ENCODE data around the gene HIPK2.

HIPK2 gene

DNA sequence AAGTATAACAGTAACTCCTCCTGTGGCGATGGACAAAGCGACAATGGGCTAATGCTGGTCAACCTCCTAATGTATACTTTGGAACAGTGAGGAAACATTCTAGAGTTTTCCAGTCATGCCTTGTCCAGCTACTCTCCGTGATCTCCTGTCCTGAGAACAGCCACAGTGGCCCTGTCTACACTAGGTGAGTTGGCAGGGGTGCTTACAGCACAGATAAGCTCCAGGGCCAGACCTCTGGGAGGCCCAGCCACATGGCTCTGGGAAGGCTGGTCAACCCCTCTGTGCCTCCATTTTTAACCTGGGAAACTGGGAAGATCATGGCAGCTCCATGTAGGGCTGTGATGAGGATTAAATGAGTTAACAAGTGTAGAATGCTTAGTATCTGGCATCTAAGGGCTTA, 197.4 kb downstream of the HIPK2 start:
- no peak for DNase-seq

DNA sequence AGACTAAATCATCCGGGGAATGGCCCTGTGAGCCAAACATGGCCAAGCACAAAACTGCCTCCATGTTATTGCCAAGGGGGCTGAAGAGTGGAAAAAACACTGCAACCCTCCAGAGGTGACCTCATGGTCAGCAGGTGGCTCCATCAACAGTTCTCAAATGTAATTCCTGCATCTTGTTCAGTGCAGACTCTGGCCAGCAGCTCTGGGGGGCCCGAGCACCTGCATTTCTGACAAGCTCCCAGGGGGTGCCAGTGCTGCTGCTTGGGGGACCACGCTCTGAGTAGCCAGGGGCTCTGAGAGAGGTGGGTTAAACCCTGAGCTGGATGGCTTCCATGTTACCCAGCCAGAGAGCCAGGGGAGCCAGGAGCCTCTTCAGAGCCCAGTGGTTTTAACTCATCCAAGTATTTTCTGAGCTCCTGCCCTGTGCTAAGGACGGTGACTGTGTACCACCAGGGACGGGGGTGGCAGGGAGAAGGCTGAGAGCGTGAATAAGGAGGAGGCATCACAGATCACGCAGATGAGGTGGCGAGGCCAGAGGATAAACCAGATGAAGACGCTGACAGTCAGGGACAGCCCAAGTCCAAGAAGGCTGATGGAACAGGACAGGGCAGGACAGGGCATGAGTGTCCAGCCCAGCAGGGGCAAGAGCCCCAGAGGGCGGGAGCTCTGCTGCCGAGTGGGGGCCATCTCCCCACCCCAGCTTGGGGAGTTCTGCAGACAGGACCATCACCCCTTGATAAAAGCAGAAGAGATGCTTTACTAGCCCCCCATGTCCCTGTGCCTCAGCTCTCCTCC, 201.4 kb downstream of the HIPK2 start:
- DNase-seq: no peak

DNA sequence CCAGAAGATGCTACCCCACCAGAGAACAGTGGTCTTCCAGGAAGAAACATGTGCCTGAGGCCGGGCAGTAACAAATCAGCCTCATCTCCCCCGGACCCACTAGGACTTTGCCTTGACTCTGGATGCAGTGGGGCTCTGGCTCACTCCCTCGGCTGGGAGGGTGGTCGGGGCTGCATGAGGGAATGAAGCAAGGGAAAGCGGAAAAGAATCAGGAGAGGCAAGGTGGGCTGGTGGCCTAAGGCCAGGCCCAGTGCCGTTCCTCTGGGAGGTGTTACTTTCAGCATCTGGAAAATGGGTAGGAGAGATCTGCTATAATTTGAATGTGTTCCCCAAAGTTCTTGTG, 202.5 kb downstream of the HIPK2 start:
- DNase-seq: no peak

DNA sequence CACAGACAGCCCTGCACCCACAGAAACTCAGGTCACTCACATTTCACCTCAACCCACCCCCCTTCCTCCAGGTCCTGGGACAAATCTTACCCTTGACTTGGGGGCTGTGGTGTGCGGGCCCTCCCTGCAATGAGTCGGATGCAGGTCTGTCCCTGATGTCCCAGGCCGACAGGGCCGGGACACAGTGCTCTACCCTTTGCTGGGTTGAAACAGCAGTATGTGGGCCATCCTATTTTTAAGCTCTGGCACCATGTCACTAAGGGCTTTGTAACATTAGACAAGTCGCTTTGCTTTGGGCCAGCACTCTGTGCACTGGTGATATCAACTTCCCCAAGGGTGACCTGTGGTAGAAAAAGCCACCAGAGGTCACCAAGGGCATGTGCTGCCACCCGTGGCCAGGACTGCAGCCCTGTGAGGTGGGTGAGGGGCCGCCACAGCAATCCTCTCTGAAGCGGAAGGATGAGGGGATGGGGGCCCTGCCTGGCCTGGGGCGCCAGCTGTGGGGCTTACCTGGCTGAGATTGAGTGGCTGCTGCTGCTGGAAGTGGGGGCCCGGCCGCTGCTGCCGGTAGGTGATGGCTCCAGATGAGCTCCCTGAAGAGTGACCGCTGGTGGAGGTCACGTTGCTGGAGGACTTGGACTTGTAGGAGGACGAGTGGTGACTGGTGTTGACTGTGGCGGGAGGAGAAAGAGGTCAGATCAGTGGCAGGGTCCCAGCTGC, 203.0 kb downstream of the HIPK2 start:
- no peak for DNase-seq

DNA sequence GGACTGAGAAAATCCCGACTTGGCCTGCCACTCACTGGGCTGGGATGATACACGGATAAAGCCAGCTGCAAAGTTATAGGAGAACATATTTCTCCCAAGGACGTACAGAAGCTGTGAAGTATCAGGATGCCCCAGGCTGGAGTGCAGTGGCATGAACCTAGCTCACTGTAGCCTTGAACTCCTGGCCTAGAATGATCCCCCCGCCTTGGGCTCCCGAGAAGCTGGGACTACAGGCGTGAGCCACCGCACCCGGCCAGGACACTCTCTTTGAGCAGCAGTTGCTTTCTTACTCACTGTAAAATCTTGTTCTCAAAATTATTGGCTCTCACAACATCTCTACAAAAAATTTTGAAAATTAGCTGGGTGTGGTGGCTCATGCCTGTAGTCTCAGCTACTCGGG, 203.9 kb downstream of the HIPK2 start:
- DNase-seq: no peak

DNA sequence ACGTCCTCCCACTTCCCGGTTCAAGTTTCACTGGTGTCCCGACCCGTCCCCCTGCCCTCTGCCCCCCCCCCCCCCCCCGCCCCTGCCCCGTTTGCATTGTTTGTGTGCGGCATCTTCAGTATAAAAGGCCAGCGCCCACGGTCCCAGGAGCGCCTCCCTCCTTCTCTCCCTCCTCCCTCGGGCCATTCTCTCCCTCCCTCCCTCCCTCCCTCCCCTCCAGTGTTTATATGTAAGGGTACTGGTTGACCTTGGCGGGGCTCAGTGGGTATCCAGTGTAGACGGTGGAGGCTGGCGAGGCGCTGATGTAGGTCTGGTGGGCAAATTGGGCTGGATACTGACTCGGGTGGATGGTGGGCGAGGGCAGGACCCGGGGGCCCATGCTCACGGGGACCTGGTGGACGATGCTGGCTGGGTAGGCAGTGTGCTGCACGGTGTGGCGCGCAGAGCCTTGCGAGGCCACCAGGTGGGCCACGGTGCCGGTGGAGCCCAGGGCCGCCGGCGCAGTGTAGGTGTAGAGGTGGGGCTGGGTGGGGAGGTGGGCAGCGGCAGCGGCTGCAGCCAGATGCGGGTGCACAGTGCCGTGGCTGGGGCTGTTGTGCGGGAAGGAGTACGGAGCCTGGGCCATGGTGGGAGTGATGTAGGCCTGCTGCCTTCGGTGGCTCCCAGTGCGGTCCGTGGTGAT, 205.0 kb downstream of the HIPK2 start:
- DNase-seq: no peak

DNA sequence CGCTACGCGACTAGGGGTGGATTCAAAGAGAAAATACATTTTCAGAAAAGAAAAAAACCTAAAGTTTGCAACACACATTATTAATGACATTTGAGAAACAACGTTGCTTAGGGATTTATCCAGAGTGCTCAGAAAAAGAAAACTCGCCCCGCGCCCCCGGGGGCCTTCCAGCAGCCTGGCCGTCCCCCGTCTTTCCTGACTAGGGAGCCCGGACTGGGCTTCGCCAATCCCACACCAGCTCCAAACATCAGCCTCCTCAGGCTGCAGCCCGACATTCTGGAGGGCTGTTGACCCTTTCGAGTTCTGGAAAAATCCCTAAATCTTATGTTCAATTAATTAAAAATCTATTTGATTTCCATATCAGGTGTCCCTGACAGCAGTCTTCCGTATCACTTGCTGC, 205.7 kb downstream of the HIPK2 start:
- DNase-seq: no peak

DNA sequence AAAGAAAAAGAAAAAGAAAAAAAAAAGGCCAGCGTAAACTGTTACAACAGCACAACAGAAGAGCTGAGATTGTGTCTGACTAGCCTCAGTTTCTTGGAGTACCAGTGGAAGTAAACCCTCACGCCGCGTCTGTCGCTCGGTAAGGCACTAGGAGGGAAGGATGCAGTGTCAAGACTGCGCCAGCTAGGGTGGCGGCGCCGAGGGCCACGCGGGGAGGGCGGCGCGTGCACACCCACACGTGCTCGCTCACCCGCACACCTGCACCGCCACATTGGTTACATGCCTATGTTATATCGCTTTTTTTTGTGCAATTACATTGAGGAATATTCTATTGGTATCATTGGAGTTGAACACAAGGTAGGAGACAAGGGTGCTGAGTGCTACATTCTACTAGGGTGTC, 206.1 kb downstream of the HIPK2 start:
- no peak for DNase-seq

DNA sequence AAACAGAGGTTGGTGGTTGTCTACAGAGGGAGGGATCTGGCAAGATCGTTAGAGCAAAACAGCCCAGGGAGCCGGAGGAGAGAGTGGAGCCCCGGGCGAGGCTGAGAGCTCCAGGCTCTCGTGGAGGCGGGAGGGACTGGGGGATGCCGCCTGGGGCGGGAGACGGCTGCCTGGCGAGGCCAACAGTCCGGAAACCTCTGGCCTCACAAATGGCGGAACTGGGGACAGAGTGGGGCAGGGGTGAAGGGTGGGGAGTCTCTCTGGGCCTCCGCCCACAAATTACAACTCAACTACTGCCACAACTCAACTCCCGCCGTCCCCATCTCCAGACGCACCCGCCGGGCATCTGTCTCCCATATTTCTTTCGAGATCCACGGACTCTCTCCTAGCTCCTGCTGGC, 206.6 kb downstream of the HIPK2 start:
- no peak for DNase-seq

DNA sequence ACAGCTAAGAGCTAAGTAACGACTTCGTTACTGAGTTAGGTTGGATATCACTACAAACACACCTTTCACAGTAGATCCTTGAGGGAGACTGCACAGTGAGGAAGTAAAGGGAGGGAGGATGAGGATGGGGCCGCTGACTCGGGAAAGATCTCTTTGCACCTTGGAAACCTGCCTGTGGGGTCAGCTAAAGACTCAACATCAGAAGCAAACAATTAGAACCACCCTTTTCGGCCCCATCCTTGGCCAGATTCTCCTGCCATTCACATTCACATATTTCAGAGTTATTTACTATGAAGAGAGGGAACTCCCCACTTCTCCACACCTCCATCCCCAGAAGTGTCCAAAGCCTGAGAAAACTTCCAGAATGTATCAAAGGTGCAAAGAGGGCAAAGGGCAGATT, 207.2 kb downstream of the HIPK2 start:
- DNase-seq: no peak

DNA sequence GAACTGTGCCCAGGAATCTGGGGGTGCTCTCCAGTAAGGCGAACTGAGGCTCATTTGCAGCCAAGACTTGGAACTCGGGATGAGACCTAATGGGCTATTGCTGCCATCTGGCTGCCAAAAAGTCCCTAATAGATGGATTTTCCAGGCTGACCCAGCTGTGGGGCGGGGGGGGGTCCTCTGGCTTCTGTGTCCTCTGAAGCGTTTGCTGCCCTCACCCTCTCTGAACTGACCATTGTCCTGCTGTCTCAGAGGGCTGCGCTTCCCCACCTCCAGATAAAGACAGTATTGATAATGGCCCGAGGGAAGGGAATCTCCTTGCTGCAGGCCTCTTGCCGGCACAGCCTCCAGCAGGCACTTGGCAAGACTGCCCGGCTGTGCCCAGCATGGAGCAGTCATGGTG, 207.7 kb downstream of the HIPK2 start:
- DNase-seq: no peak

DNA sequence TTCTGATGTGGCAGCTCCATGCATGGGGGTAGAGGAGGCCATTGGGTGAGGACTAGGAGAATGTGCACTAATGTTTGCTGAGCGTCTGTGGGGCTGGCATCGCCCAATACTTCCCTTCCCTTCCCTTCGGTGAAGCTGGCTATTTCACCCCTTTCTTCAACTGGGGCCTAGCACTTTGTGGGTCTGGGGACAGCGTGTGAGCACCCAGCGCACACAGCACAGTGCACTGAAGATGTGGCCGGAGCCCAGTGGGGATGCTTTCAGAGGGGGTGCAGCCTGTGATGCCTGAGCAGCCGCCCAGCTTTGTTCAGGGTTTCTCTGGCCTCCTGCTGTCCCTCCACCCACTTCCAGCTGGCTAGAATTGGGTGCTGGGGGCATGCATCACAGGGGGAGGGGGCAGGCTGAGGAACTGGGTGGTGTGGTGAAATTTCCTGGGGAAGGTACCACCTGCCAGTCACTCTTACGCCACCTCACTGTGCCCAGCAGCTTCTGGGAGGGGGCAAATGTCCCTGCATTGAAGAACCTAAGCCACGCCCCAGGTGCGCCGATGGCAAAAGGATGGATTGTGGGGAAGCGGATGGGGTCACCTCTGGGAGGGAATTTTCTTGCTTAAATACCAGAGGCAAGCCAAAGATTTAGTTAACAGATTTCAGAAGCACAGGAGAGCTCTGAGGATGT, 208.8 kb downstream of the HIPK2 start:
- no peak for DNase-seq

DNA sequence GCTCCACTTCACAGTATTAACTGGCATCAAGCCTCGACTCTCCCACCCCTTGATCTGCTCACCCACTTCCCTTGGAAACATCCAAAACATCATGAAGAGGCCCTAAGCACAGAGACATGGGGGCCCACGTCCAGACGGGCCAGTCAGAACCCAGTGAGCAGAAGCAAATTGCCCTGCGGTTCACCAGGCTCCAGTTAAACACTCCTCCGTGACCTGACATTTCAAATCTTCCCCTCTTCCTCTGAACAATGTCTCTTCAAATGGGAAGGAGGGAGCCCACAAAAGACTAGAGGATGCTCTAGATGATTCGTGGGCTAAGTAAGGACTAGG, 209.5 kb downstream of the HIPK2 start:
- no peak for DNase-seq

DNA sequence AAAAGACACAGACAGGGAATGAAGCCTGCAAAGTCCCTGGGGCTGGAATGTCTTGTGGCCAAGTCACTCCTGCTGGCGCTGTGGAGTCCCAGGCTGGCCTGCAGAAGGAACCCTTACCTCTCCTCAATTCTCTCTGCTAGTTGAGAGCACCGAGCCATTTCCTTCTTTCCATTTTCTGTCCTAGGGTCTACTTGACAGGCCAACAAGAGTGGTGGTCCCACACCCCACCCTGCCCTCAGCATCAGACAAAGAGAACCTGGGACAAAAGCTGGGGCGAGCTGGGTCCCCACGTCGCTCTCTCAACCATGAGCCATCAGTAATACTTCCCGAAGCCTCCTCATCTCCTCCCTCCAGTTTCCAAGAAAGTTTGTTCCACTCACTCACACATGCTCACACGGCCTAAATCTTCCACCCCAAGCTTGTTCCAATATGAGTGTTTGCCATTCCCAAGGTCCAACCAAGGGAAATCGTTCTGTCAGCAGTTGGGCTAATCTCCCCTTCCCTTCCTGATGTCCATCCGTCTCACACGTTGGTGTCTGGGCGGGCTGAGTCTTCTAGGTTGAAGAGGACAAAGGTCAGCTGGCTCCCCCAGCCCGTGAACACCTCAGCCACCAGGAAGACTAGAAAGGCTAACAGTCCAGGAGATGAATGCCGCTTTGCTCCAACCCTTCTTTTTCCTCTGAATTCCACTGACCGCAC, 210.0 kb downstream of the HIPK2 start:
- DNase-seq: no peak

DNA sequence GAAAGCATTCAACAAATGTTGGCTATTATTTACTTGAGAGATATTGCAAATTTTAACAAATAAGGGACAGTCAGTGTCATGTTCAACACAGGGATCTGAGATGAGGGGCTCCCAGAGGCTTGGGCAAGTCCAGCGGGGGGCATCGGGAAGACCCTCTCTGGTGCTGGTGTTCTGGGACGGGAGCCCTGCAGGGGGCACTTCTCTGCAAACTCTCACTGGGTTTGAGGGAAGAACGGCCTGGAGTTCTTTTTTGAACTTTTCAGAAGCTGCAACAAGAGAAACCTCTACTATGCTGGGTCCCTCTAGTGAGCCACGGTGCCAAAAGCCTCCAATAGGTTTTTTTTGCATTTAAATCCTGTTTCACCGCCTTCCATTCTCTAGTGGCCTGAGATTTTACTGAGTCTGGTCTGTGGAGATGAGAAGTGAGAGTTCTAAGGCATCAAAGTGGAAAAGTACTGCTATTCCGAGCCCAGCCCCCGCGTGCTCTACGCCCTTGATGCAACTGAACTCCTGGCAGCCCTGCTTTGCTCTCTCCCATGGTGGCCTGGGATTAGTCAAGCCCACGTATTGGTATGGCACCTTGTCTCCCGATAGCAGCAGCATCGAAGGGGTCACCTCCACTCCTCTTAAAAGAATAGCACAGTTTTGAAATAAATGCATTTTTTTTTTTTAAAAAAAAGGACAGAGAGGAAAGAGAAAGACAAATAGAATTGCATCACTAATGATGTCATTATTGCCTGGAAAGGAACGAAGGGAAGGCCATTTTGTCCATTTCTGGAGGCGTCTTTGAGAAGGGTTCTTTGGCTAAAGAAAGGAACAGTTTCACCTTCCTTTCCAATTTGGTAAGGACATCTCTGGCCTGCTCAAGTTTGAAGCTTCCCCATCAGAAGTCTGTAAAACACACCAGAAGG, 210.8 kb downstream of the HIPK2 start:
- no peak for DNase-seq

DNA sequence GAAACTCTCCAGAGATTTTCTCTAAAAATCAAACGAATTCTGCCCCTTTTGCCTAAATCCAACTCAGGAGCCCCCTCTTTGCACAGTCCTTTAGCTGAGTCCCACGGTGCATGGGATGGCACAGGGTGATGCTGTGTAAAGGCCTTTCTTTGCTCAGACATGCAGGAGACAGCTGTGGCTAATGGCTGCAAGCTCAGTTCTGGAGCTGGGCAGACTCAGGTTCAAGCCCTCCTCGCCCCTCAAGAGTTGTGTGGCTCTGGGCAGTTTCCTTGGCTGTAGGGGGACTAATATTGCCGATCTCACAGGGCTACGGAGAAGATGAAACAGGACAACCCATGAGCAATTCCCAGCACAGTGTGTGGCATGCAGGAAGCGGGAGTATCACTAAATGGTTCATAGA, 211.7 kb downstream of the HIPK2 start:
- DNase-seq: no peak

DNA sequence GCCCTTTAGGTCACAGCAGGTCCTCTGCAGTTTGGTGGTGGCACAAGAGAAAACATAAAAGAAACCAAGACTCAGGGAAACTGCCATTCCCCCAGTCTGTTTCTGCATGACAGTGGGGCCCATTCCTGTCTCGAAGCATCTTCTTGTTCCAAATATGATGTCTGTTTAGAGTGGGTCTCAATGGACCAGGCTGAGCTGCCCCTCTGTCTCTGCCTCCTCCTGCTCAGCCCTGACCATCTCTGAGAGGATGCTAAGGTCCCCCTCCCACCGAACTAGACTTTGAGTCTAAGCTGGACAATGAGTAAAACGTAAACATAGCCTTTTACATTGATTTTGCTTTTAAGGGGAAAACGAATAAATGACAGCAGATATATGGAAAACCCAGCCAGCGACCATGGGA, 213.9 kb downstream of the HIPK2 start:
- no peak for DNase-seq

DNA sequence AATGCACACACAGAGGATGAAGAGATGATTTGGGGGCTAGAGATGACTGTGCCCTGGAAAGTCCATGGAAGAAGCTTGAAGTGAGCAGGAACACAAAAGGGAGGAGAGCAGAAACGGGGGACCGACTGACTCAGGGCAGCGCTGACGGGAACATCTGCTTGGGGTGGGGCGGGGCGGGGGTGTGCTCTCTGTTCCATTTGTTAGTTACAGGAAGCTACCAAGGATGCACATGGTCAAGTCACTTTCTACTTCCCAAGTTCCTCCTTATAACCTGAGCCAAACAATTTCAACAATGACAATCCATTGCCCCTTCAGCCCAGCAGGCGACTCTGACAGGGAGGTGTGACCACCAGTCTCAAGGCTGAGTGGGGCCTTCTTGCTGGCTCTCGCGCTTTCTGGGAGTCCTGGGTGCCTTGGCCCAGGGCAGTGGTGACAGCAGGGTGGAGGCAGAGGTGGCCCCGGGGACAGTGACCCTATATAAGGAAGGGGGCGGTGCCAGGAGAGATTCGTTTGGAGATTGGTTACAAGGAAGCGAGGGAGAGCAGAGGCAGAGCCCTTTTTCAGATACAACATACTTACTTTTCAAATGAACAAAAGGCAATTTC, 214.7 kb downstream of the HIPK2 start:
- no peak for DNase-seq

DNA sequence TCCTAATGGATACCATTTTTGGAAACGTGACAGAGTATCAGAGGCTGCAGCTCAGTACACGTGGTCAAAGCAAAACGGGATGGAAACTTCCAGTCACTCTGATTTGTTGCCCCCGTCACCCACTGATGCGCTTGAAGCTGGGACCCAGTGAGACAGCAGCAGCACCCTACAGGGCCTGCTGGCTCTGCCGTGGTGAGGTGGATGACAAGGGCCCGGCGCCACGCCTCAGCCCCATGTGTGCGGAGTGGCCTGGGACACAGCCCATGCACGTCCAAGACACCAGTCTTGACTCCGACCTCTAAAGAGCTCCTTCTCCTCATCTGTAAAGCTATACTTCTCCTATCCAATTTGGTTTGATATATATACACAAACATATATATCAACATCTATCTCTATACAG, 215.3 kb downstream of the HIPK2 start:
- DNase-seq: no peak

DNA sequence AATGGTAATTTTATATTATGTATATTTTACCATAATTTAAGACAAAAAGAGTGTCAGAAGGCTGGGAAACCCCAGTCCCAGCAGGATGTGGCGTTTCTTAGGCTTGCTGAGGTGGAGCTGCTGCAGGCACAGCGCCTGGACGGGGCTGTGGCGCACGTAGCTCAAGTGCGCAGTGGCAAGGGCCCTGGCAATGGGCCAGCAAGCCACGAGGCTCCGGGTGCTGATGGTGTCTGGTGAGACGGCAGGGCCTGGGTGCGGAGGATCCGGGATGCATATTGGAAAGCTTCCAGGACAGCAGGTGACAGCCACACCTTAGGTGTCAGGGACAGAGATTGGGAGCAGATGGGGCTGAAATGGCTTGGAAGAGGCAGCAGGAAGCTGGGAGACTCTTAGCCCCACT, 217.1 kb downstream of the HIPK2 start:
- DNase-seq: no peak

DNA sequence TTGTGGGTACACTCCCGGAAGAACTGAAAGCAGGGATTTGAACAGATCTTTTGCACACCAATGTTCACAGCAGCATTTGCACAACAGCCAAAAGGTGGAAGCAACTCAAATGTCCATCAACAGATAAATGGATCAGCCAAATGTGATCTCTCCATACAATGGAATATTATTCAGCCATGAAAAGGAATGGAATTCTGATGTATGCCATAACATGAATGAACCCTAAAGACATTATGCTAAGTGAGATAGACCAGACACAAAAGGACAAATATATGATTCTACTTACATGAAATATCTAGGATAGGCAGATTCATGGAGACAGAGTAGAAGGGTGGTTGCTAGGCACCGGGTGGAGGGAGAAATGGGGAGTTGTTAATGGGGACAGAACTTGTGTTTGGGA, 217.6 kb downstream of the HIPK2 start:
- no peak for DNase-seq

Data from T1000 (cell line).